Lower leg skin (tissue), 4 donors: ENCODE results near the gene GLT8D2. TPM values are rescaled to one million over a fixed set of nuclear protein-coding genes. Genes with fewer than 3 reads are reported as not detected.

ENCODE experiments used
- DNase-seq, 2 donors: peaks; one replicate each; pipeline ENCODE4 v3.0.0-alpha.2; 2019; ENCODE audit warnings: low spot score in 2 of 2
- H3K4me3 ChIP-seq: fragments of 200-600 bp; sonication (generic); 2 replicates; pipeline ENCODE4 v1.5.1; 2017; ENCODE audit warnings: mild to moderate bottlenecking, low read depth; ENCODE audit not compliant: poor library complexity, severe bottlenecking
- POLR2A ChIP-seq, 2 donors: fragments of 450-650 bp; IDR thresholded peaks; one replicate each; pipeline ENCODE4 v1.6.1; 2016 to 2017; ENCODE audit warnings: antibody characterized with exemption in 2 of 2, mild to moderate bottlenecking in 1 of 2, moderate library complexity in 1 of 2
- WGBS, 2 donors: methylation state at CpG; one replicate each; pipeline ENCODE4 v1.1.5; 2018; 5-methylcytosine and 5-hydroxymethylcytosine counted together
- intact Hi-C: fragments of 100-400 bp; cut with DNase I; formaldehyde crosslinking; loops from one replicate; pipeline ENCODE4 v1.15.0; 2023; ENCODE audit warnings: low total_unique reads
- total RNA-seq, 4 donors: library from RNA; depleted of rRNA; stranded (reverse); fragments of >200 nt; gene quantifications; one replicate each; pipeline ENCODE4 v1.1.0, GENCODE V29; 2016
- TF ChIP-seq, protein P1 (sequence below), 3 donors: fragments of 450-650 bp; IDR thresholded peaks; one replicate each; pipeline ENCODE4 v1.5.1; 2016; ENCODE audit warnings: antibody characterized with exemption in 3 of 3, mild to moderate bottlenecking in 3 of 3, moderate library complexity in 2 of 3

GLT8D2 gene
- total RNA-seq, 4 donors from 2014 or later, result 0.72 to 1.9 (median 1.2) TPM

DNA sequence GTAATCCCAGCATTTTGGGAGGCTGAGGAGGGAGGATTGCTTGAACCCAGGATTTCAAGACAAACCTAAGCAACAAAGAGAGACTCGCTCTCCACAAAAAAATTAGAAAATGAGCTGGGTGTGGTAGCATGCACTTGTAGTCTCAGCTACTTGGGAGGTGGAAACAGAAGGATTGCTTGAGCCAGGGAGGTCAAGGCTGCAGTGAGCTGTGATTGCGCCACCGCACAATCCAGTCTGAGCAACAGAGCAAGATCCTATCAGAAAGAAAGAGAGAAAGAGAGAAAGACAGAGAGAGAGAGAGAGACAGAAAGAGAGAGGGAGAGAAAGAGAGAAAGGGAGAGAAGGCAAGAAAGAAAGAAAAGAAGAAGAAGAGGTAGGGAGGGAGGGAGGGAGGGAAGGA, 47.3 kb downstream of the GLT8D2 start:
- intact Hi-C loops, result no loop called here
- no peak for DNase-seq
- TF ChIP-seq POLR2A (IDR thresholded peaks at IDR 0.05), result no peak
- TF ChIP-seq, protein P1, sequence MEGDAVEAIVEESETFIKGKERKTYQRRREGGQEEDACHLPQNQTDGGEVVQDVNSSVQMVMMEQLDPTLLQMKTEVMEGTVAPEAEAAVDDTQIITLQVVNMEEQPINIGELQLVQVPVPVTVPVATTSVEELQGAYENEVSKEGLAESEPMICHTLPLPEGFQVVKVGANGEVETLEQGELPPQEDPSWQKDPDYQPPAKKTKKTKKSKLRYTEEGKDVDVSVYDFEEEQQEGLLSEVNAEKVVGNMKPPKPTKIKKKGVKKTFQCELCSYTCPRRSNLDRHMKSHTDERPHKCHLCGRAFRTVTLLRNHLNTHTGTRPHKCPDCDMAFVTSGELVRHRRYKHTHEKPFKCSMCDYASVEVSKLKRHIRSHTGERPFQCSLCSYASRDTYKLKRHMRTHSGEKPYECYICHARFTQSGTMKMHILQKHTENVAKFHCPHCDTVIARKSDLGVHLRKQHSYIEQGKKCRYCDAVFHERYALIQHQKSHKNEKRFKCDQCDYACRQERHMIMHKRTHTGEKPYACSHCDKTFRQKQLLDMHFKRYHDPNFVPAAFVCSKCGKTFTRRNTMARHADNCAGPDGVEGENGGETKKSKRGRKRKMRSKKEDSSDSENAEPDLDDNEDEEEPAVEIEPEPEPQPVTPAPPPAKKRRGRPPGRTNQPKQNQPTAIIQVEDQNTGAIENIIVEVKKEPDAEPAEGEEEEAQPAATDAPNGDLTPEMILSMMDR (IDR thresholded peaks at IDR 0.05), result no peak
- H3K4me3 ChIP-seq, result no peak overlapping the region
- WGBS, 2 donors, result 96 to 100% methylated on average over 3 of the region's 3 CpGs

DNA sequence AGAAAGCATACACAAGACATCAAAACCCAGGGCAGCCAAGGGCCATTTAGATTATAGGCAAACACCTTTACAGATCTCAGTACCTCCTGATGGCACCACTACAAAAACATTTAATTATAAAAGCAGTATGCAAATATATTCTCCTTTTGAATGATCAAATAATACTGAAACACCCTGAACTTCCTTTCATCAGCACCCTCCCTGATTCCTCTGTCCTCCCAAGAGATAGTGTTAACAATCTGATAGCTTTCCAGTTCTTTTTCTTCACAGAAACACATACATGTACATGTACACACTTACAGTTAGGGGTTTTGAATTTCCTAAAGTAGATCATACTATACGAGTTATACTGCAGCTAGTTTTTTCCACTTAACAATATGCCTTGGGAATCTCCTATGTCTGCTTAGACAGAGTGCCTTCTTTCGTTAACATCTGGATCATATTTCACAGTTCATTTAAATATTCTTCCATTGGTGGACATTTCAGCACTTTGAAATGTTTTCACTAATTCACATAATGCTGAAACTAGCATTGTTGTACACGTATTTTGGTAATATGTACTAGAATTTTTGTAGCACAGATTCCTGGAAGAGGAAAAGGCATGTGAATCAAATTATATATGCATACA, 49.1 kb downstream of the GLT8D2 start:
- TF ChIP-seq POLR2A (IDR thresholded peaks at IDR 0.05), result no peak
- TF ChIP-seq, protein P1 (IDR thresholded peaks at IDR 0.05), result no peak
- 37 to 41% methylated on average over 3 of the region's 3 CpGs for WGBS, 2 donors
- intact Hi-C loops, result no loop called here
- H3K4me3 ChIP-seq, result no peak overlapping the region
- DNase-seq, result no peak

DNA sequence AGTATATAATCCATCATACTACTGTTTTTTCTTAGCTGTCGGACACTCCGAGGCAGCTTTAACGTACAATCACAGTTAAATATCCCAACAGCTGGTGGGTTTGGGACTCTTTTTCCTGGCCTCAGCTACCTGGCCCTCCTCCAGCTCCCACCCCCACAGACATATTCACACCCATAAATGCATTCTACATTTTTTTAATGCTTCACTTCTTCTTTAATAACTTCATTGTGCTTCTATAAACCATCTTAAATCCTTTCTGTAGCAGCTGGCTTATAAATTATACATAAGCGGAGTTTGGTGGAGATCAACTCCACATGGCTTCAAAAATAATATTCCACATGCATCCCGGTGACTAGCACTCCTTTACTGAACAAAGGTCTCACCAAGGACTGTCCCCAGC, 51.0 kb downstream of the GLT8D2 start:
- 78 to 82% methylated on average over 5 of the region's 5 CpGs for WGBS, 2 donors
- H3K4me3 ChIP-seq, result no peak overlapping the region
- intact Hi-C loops, result no loop called here
- no peak for DNase-seq
- TF ChIP-seq, protein P1 (IDR thresholded peaks at IDR 0.05), result no peak
- no peak for TF ChIP-seq POLR2A (IDR thresholded peaks at IDR 0.05)

DNA sequence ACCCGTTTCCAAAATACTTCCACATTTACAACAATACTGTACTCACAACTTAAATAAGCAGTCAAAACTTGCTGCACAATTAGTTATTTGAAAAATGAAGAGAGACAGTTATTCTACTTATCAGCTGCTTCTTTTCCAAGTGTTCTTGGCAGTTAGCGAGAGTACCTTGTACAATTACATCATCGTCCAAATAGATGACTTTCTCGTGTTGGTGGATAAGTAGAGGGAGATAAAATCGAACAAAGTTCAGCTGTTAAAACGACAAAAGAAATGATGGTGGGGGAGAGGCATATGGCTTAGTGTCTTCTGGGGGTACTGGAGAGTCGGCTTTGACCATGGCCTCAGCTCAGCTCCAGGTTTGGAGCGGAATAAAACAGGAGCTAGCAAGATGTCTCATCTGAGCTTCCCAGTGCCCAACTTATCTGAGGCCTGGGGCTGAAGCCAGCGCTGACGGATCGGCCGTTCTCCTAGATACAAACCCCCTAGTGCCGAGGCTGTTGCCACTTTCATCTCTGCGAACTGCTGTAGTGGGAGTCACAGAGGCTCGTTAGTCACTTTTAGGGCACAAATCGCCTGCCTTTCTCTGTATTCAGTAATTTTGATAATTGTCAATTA, 52.6 kb downstream of the GLT8D2 start:
- TF ChIP-seq, protein P1 (IDR thresholded peaks at IDR 0.05), result no peak
- TF ChIP-seq POLR2A (IDR thresholded peaks at IDR 0.05), result no peak
- intact Hi-C loops, result no loop called here
- DNase-seq, result no peak
- 80 to 85% methylated on average over 16 of the region's 16 CpGs for WGBS, 2 donors
- H3K4me3 ChIP-seq, result no peak overlapping the region

DNA sequence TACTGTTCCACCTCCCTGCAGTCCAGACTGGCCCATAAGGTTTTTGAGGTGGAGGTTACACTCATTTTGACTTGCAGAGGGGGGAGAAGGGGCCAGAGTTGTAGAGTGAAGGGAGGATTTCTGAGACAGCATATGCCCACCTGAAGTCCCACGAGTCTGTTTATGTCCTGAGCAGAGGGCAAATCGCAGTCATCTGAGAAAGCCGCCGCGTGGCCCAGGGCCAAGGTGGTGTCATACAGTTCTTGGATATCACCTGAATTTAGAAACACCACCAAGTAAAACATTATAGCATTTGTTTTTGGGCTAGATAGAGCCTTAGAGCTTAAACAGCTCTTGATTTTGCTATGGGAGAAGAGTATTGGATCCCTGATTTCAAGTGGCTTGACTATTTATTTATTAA, 53.4 kb downstream of the GLT8D2 start:
- intact Hi-C loops, result no loop called here
- DNase-seq, result no peak
- 94 to 97% methylated on average over 5 of the region's 5 CpGs for WGBS, 2 donors
- no peak overlapping the region for H3K4me3 ChIP-seq
- TF ChIP-seq, protein P1 (IDR thresholded peaks at IDR 0.05), result no peak
- no peak for TF ChIP-seq POLR2A (IDR thresholded peaks at IDR 0.05)
